GM19238 (cell line): ENCODE measurements around the gene IQCK.
"Not testable (repeated sequence)": the region's sequence is repeated elsewhere in the genome, so short reads cannot be mapped to it uniquely, and the experiment has no call there.

Experiments
- DNase-seq: peaks from one replicate; pipeline ENCODE4 v3.0.0; 2011; ENCODE audit warnings: low spot score; ENCODE audit not compliant: insufficient read length

The IQCK gene

GRCh38 chr16:19757026-19757425 is 39.0 kb downstream of the IQCK start:
- no peak for DNase-seq

- DNase-seq, result no peak
Measured at GRCh38 chr16:19757762-19758595, 39.9 kb downstream of the IQCK start.

- DNase-seq, result no peak
Measured at GRCh38 chr16:19760356-19761060, 42.4 kb downstream of the IQCK start.

GRCh38 chr16:19765860-19766553 is 47.9 kb downstream of the IQCK start:
- no peak for DNase-seq

- no peak for DNase-seq
Measured at GRCh38 chr16:19766554-19766884, 48.4 kb downstream of the IQCK start.

- no peak for DNase-seq
Measured at GRCh38 chr16:19766988-19767387, 48.9 kb downstream of the IQCK start.

GRCh38 chr16:19767497-19767896 is 49.4 kb downstream of the IQCK start:
- no peak for DNase-seq

GRCh38 chr16:19769239-19769638 is 51.2 kb downstream of the IQCK start:
- DNase-seq, result no peak

- DNase-seq, result no peak
Measured at GRCh38 chr16:19771040-19771439, 53.0 kb downstream of the IQCK start.

GRCh38 chr16:19771796-19772195 is 53.7 kb downstream of the IQCK start:
- no peak for DNase-seq

GRCh38 chr16:19774024-19774423 is 56.0 kb downstream of the IQCK start:
- no peak for DNase-seq

- DNase-seq, result no peak
Measured at GRCh38 chr16:19776147-19776546, 58.1 kb downstream of the IQCK start.

GRCh38 chr16:19776565-19776964 is 58.5 kb downstream of the IQCK start:
- DNase-seq, result no peak

GRCh38 chr16:19780321-19780720 is 62.2 kb downstream of the IQCK start:
- no peak for DNase-seq

GRCh38 chr16:19781226-19781625 is 63.2 kb downstream of the IQCK start:
- no peak for DNase-seq

- DNase-seq, result no peak
Measured at GRCh38 chr16:19783363-19784182, 65.5 kb downstream of the IQCK start.

GRCh38 chr16:19784183-19784736 is 66.2 kb downstream of the IQCK start:
- DNase-seq, result no peak

- no peak for DNase-seq
Measured at GRCh38 chr16:19785081-19785480, 67.0 kb downstream of the IQCK start.

GRCh38 chr16:19785512-19786130 is 67.5 kb downstream of the IQCK start:
- no peak for DNase-seq

- DNase-seq, result not testable (repeated sequence)
Measured at GRCh38 chr16:19801369-19801768, 83.3 kb downstream of the IQCK start.

GRCh38 chr16:19801824-19802223 is 83.8 kb downstream of the IQCK start:
- DNase-seq, result not testable (repeated sequence)
